Skeletal muscle tissue (tissue), 4 donors: ENCODE data around the gene SSMEM1. TPM values are rescaled to one million over a fixed set of nuclear protein-coding genes. Genes with fewer than 3 reads are reported as not detected.
"Not testable (repeated sequence)": the region's sequence is repeated elsewhere in the genome, so short reads cannot be mapped to it uniquely, and the experiment has no call there.

Experiments used
- H3K27ac ChIP-seq: one replicate; pipeline ENCODE4 v1.7.0; 2013; ENCODE audit warnings: mild to moderate bottlenecking, low read depth, low read length, inconsistent platforms
- H3K27me3 ChIP-seq, 3 donors: one replicate each; pipeline ENCODE4 v1.7.0; 2013; ENCODE audit warnings: low read length in 3 of 3; ENCODE audit not compliant: control insufficient read depth in 3 of 3, insufficient read depth in 3 of 3
- H3K36me3 ChIP-seq, 3 donors: one replicate each; pipeline ENCODE4 v1.7.0; 2013; ENCODE audit warnings: low read length in 3 of 3; ENCODE audit not compliant: control insufficient read depth in 3 of 3, insufficient read depth in 3 of 3
- H3K4me1 ChIP-seq, 3 donors: one replicate each; pipeline ENCODE4 v1.7.0; 2013; ENCODE audit warnings: low read length in 3 of 3, mild to moderate bottlenecking in 3 of 3; ENCODE audit not compliant: control insufficient read depth in 3 of 3, insufficient read depth in 3 of 3
- H3K4me3 ChIP-seq, 3 donors: one replicate each; pipeline ENCODE4 v1.7.0; 2013; ENCODE audit warnings: low read length in 3 of 3
- H3K9ac ChIP-seq, 3 donors: one replicate each; pipeline ENCODE4 v1.7.0; 2013; ENCODE audit warnings: low read length in 3 of 3, mild to moderate bottlenecking in 3 of 3, moderate library complexity in 2 of 3, low read depth in 1 of 3
- H3K9me3 ChIP-seq, 3 donors: one replicate each; pipeline ENCODE4 v1.7.0; 2013; ENCODE audit warnings: low read length in 3 of 3; ENCODE audit not compliant: control insufficient read depth in 3 of 3
- total RNA-seq: library from RNA; depleted of rRNA; stranded (reverse); fragments of >200 nt; gene quantifications from one replicate; pipeline ENCODE4 v1.2.3, GENCODE V29; 2014
- donor health status: Osteomylitis.

Gene SSMEM1
- total RNA-seq, 1 donor from 2014 or later, result not detected

DNA sequence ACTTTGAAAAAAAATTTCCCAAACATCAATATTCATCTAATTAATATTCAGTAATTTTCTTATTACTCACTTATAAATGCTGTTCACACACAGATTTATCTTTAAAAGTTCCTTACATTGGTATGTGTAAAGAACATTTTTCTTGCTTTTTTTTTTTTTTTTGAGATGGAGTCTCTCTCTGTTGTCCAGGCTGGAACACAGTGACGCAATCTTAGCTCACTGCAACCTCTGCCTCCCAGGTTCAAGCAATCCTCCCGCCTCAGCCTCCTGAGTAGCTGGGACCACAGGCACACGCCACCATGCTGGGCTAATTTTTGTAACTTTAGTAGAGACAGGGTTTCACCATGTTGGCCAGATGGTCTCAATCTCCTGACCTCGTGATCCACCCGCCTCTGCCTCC lies 23.3 kb upstream of the SSMEM1 start:
- H3K4me1 ChIP-seq, H3K9ac ChIP-seq, H3K4me3 ChIP-seq, H3K27me3 ChIP-seq, H3K9me3 ChIP-seq, H3K27ac ChIP-seq: not testable (repeated sequence)
- peaks cover 4 to 32% (median 18%) of the 10 kb centered on the region in 3 donors for H3K36me3 ChIP-seq

DNA sequence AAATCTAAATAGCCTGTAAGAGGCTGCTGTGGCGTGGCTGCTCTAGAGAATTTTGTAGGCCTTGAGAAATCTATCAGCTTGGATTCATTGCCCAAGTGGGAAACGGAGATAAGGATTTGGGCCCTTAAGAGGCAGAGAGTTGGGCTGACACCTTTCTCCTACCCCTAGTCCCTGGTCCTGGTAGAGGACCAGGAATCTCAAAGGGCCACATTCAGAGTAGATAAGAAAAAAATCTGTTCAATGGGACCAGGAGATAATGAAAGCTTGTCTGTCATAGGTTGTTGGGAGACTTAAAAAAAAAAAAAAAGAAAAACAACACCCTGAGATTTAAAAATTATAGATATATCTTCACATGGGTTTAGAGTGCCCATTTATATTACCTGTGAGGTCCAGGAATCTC lies 20.3 kb upstream of the SSMEM1 start:
- H3K4me3 ChIP-seq, result no peak overlapping the region
- H3K4me1 ChIP-seq, result no peaks in the 10 kb centered on the region
- H3K27me3 ChIP-seq, result no peaks in the 10 kb centered on the region
- H3K9ac ChIP-seq, result no peak overlapping the region
- H3K27ac ChIP-seq, result no peak overlapping the region
- H3K36me3 ChIP-seq, result peaks cover 0 to 18% (median 11%) of the 10 kb centered on the region in 3 donors
- H3K9me3 ChIP-seq, result no peaks in the 10 kb centered on the region

DNA sequence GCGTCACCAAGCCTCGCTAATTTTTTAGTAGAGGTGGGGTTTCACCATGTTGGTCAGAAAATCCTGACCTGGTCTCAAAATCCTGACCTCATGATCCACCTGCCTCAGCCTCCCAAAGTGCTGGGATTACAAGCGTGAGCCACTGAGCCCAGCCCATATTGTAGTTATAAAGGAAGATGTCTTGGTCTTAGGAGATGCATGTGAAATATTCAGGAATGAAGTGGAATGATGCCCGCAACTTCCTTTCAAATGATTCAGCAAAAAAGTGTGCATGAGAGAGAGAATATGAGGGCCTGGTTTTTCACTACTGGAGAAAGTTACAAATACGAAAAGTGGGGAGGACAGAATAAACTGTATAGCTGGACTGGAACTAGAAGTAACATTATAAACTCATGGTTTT lies 18.3 kb upstream of the SSMEM1 start:
- H3K27me3 ChIP-seq, result no peaks in the 10 kb centered on the region
- H3K9me3 ChIP-seq, result no peaks in the 10 kb centered on the region
- no peak overlapping the region for H3K27ac ChIP-seq
- no peak overlapping the region for H3K4me3 ChIP-seq
- H3K36me3 ChIP-seq, result peaks cover 5 to 15% (median 15%) of the 10 kb centered on the region in 3 donors
- H3K9ac ChIP-seq, result no peak overlapping the region
- no peaks in the 10 kb centered on the region for H3K4me1 ChIP-seq

DNA sequence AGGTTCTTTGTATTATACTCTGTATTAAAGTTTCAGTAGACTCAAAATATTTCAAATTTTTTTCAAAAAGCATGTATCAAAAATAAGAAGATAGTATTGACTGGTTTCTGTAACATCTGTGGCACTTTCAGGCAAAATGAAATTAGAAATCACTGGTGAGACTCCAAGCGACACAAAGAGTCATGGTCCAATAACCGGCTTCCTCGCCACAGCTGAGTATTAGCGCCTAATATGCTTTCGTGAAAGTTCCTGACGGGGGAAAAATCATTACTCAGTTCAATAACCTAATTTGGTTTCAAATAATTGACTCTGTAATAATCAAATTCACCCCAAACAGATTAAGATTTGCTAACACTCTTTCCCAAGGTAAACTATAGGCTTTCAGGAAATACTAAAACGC lies 15.9 kb upstream of the SSMEM1 start:
- no peaks in the 10 kb centered on the region for H3K9me3 ChIP-seq
- no peak overlapping the region for H3K4me3 ChIP-seq
- H3K36me3 ChIP-seq, result peaks cover 7 to 22% (median 9%) of the 10 kb centered on the region in 3 donors
- no peaks in the 10 kb centered on the region for H3K27me3 ChIP-seq
- no peak overlapping the region for H3K9ac ChIP-seq
- H3K27ac ChIP-seq, result no peak overlapping the region
- no peaks in the 10 kb centered on the region for H3K4me1 ChIP-seq

DNA sequence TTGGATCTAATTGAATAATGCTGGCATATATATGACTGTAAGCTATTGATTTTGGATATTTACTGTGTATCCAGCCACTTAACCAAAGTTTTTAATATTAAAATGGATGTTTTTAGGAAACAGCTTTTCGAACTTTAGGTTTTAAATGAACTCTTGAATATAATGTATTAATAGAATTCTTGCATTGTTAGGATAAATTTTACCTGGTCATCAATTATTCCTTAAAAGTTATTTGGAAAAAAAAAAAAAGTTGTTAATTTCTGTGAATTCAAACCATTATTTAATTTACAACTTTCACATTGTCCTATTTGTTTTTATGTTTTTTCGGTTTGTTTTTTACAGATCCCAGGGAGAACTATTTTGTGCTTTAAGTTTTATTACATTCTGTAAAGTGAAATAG lies 12.3 kb upstream of the SSMEM1 start:
- no peak overlapping the region for H3K9ac ChIP-seq
- H3K27ac ChIP-seq, result no peak overlapping the region
- H3K27me3 ChIP-seq, result no peaks in the 10 kb centered on the region
- H3K9me3 ChIP-seq, result no peaks in the 10 kb centered on the region
- no peak overlapping the region for H3K4me3 ChIP-seq
- H3K36me3 ChIP-seq, result peaks cover 7 to 30% (median 15%) of the 10 kb centered on the region in 3 donors
- H3K4me1 ChIP-seq, result no peaks in the 10 kb centered on the region

DNA sequence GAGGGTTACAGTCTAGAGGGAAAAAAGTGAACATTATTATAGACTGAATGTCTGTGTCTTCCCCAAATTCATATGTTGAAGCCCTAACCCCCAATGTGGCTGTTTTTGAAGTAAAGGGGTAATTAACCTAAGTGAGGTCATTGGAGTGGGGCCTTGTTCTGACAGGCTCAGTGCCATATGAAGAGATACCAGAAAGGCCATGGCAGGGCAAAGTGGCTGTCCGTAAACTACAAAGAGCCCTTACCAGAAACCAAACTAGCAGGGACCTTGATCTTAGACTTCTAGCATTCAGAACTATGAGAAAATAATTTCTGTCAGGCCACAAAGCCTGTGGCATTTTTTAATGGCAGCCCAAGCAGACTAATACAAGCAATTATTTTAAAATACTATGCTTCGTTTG lies 11.2 kb upstream of the SSMEM1 start:
- H3K9me3 ChIP-seq, result no peaks in the 10 kb centered on the region
- H3K9ac ChIP-seq, result no peak overlapping the region
- H3K4me3 ChIP-seq, result no peak overlapping the region
- H3K36me3 ChIP-seq, result peaks cover 12 to 29% (median 21%) of the 10 kb centered on the region in 3 donors
- H3K27ac ChIP-seq, result no peak overlapping the region
- H3K4me1 ChIP-seq, result no peaks in the 10 kb centered on the region
- H3K27me3 ChIP-seq, result no peaks in the 10 kb centered on the region

DNA sequence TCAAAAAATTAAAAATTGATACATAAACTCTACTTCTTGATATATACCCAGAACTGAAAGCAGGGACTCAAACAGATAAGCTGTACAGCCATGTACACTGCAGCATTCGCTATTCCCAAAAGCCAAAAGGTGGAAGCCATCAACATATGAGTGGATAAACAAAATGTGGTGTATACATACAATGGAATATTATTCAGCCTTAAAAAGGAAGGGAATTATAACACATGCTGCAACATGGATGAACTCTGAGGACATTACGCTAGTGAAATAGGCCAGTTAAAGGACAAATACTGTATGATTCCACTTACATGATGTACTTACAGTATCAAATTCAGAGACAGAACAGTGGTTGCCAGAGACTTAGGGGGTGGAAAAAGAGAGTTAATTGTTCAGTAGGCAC lies 10.6 kb upstream of the SSMEM1 start:
- Histone ChIP-seq H3K36me3 (peaks cover 17 to 29% (median 27%) of the 10 kb centered on the region in 3 donors), H3K27ac (no peak overlapping the region)

DNA sequence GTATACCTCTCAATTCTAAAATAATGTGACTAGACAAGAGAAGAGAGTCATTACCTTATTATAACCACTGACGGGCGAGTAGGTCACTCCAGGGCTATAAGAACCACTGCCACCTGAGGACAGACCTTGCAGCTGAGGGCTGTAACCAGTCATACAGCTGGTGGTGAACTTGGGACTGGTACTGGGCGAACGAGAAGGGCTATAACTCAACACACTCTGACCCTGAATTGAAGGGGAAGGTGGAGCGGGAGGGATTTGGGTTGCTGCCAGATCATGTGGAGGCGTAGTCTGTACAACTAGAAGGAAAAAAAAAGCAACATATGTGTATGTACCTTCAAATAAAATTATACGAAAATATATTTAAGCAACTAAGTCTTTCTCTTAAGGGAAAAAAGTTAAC lies 5.9 kb upstream of the SSMEM1 start:
- Histone ChIP-seq H3K4me3 (no peak overlapping the region), H3K4me1 (peaks cover 0 to 11% (median 3%) of the 10 kb centered on the region in 3 donors), H3K9ac (no peak overlapping the region), H3K27me3 (no peaks in the 10 kb centered on the region), H3K9me3 (no peaks in the 10 kb centered on the region), H3K36me3 (peaks cover 14 to 25% (median 24%) of the 10 kb centered on the region in 3 donors), H3K27ac (no peak overlapping the region)

More for the DNA sequence above, 10.6 kb upstream of the SSMEM1 start:
- H3K9ac ChIP-seq, result no peak overlapping the region
- no peaks in the 10 kb centered on the region for H3K27me3 ChIP-seq
- no peaks in the 10 kb centered on the region for H3K9me3 ChIP-seq
- no peak overlapping the region for H3K4me3 ChIP-seq
- no peaks in the 10 kb centered on the region for H3K4me1 ChIP-seq

GRCh38 chr7:130205084-130205947 lies 2.3 kb upstream of the SSMEM1 start, which contains the start of gene TMEM209:
Gene TMEM209, minus strand, starts transcription at chr7:130205406. Its CDS starts 31 bp downstream, at chr7:130205375.
- Histone ChIP-seq H3K9me3 (no peaks in the 10 kb centered on the region), H3K27me3 (no peaks in the 10 kb centered on the region), H3K4me3 (peak within 1 kb of the TSS; percentile 97 to 98 (median 98)), H3K36me3 (peaks cover 14 to 18% (median 17%) of the 10 kb centered on the region in 3 donors), H3K9ac (peak within 1 kb of the TSS; percentile 96 to 98 (median 98)), H3K4me1 (peaks cover 0 to 11% (median 3%) of the 10 kb centered on the region in 3 donors), H3K27ac (peak within 1 kb of the TSS; percentile 94)

DNA sequence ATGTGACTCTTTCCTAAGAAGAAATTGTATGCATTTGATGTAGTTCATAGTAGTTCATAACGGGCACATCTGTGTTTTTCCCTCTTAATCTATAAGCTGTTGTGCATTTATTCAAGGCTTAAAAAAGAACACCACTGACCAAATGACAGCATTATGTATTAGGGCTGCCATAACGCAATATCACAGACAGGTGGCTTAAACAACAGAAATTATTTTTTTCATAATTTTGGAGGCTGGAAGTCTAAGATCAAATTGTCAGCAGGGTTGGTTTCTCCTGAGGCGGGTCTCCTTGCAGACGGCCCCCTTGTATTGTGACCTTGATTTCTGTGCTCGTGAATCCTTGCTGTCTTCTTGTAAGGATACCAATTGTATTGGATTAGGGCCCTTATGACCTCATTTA lies 627 bp upstream of the SSMEM1 start:
- no peaks in the 10 kb centered on the region for H3K9me3 ChIP-seq
- H3K4me3 ChIP-seq, result no peak overlapping the region
- no peak overlapping the region for H3K27ac ChIP-seq
- H3K9ac ChIP-seq, result no peak overlapping the region
- H3K36me3 ChIP-seq, result peaks cover 4 to 11% (median 6%) of the 10 kb centered on the region in 3 donors
- H3K27me3 ChIP-seq, result no peaks in the 10 kb centered on the region
- H3K4me1 ChIP-seq, result peaks cover 0 to 11% (median 3%) of the 10 kb centered on the region in 3 donors
